Transverse colon (tissue), 4 donors: ENCODE data around the gene RFXANK. TPM values are rescaled to one million over a fixed set of nuclear protein-coding genes. Genes with fewer than 3 reads are reported as not detected.

Experiments
- DNase-seq: peaks from one replicate; pipeline ENCODE4 v3.0.0-alpha.2; 2019
- H3K27ac ChIP-seq, 4 donors: fragments of 200-600 bp; sonication (generic); 2 replicates each; pipeline ENCODE4 v1.5.1; 2016 to 2018; ENCODE audit warnings: inconsistent platforms in 4 of 4
- H3K27me3 ChIP-seq: fragments of 200-600 bp; sonication (generic); 2 replicates; pipeline ENCODE4 v1.5.1; 2017; ENCODE audit warnings: inconsistent platforms
- H3K36me3 ChIP-seq, 4 donors: fragments of 200-600 bp; sonication (generic); 2 replicates each; pipeline ENCODE4 v1.5.1; 2017 to 2019; ENCODE audit warnings: inconsistent platforms in 4 of 4
- H3K4me1 ChIP-seq, 4 donors: fragments of 200-600 bp; sonication (generic); 2 replicates each; pipeline ENCODE4 v1.5.1; 2017 to 2020; ENCODE audit warnings: inconsistent platforms in 4 of 4
- H3K4me3 ChIP-seq, 4 donors: fragments of 200-600 bp; sonication (generic); 1 replicate in 1 of 4; 2 replicates in 3 of 4; pipeline versions ENCODE4 v1.5.1 to v1.6.1; 2017 to 2019; ENCODE audit warnings: inconsistent platforms in 4 of 4
- H3K9me3 ChIP-seq, 2 donors: fragments of 200-600 bp; sonication (generic); 2 replicates each; pipeline ENCODE4 v1.5.1; 2017 to 2019; ENCODE audit warnings: inconsistent platforms in 2 of 2
- CTCF ChIP-seq, 5 experiments: fragments of 200-600 bp in 3 of 5; fragments of 450-650 bp in 2 of 5; sonication (generic) in 3 of 5; IDR thresholded peaks; 1 replicate in 2 of 5; 2 replicates in 3 of 5; pipeline ENCODE4 v1.5.1; 2016 to 2017; ENCODE audit warnings: antibody characterized with exemption in 5 of 5, inconsistent platforms in 3 of 5, mild to moderate bottlenecking in 2 of 5, moderate library complexity in 1 of 5
- EP300 ChIP-seq: sonication (generic); formaldehyde crosslinking; IDR thresholded peaks from one replicate; pipeline ENCODE4 v1.6.1; 2017; ENCODE audit warnings: antibody characterized with exemption, low read depth
- POLR2A ChIP-seq: fragments of 450-650 bp; IDR thresholded peaks from one replicate; pipeline ENCODE4 v1.6.1; 2016; ENCODE audit warnings: antibody characterized with exemption, mild to moderate bottlenecking, moderate library complexity
- POLR2AphosphoS5 ChIP-seq, 3 donors: sonication (generic); formaldehyde crosslinking; IDR thresholded peaks; one replicate each; pipeline ENCODE4 v1.6.1; 2016; ENCODE audit warnings: antibody characterized with exemption in 3 of 3
- WGBS, 2 donors: methylation state at CpG; one replicate each; pipeline ENCODE4 v1.1.5; 2018; ENCODE audit warnings: low coverage in 1 of 2; 5-methylcytosine and 5-hydroxymethylcytosine counted together
- in situ Hi-C, 4 donors: fragments of 200-750 bp; cut with MboI; loops; one replicate each; pipeline versions ENCODE4 v1.15.0 to v1.15.1; 2017; ENCODE audit warnings: low sequenced_read_pairs in 3 of 4, low pct_ligation_motif_present in 1 of 4, low pct_unique_long_range_greater_than_20kb in 1 of 4
- intact Hi-C: fragments of 100-400 bp; cut with DNase I; formaldehyde crosslinking; loops from one replicate; pipeline ENCODE4 v1.15.1; 2023; ENCODE audit warnings: low total_unique reads
- total RNA-seq, 4 donors: library from RNA; depleted of rRNA; stranded (reverse); fragments of >200 nt; gene quantifications; one replicate each; pipeline ENCODE4 v1.1.0, GENCODE V29; 2016

Gene RFXANK
- total RNA-seq, 4 donors from 2014 or later = 35.9 to 51.1 (median 48.6) TPM

- peaks cover 0 to 19% (median 17%) of the 10 kb centered on the region in 4 donors for H3K4me1 ChIP-seq
- peaks cover 0 to 12% (median 2%) of the 10 kb centered on the region in 4 donors for H3K36me3 ChIP-seq
- intact Hi-C loops = no loop called here
- in situ Hi-C loops = loop anchor here in 1 of 4 donors (25.0 kb wide), 1 partner anchor 301 kb away; no protein-coding TSS in a partner anchor
- peak; percentile 57 for DNase-seq
- TF ChIP-seq POLR2A (no peak), CTCF (IDR thresholded peaks at IDR 0.05) (peak; percentile 50 to 66 (median 62)), POLR2AphosphoS5 (IDR thresholded peaks at IDR 0.05) (no peak), EP300 (no peak)
- 66% methylated on average over 4 of the region's 9 CpGs; no CpG with 5 or more reads in 1 of the 2 donors for WGBS, 2 donors
- no peaks in the 10 kb centered on the region for H3K9me3 ChIP-seq
- no peak overlapping the region for H3K4me3 ChIP-seq
- no peak overlapping the region for H3K27ac ChIP-seq
- H3K27me3 ChIP-seq = no peaks in the 10 kb centered on the region
These were observed 6.0 kb upstream of the RFXANK start for GRCh38 chr19:19185853-19186740.

- Histone ChIP-seq H3K9me3 (no peaks in the 10 kb centered on the region), H3K27ac (no peak overlapping the region), H3K27me3 (no peaks in the 10 kb centered on the region), H3K4me3 (no peak overlapping the region), H3K36me3 (peaks cover 0 to 6% (median 0%) of the 10 kb centered on the region in 4 donors), H3K4me1 (peaks cover 0 to 23% (median 22%) of the 10 kb centered on the region in 4 donors)
- no peak for TF ChIP-seq EP300
- TF ChIP-seq CTCF (IDR thresholded peaks at IDR 0.05) = no peak
- TF ChIP-seq POLR2A = no peak
- intact Hi-C loops (no loop called here), in situ Hi-C loops (loop anchor here in 1 of 4 donors (25.0 kb wide), 1 partner anchor 301 kb away; no protein-coding TSS in a partner anchor)
- no peak for DNase-seq
- 92% methylated on average over 14 of the region's 14 CpGs; no CpG with 5 or more reads in 1 of the 2 donors for WGBS, 2 donors
These were observed 5.3 kb upstream of the RFXANK start for GRCh38 chr19:19186742-19187141.

- intact Hi-C loops (no loop called here), in situ Hi-C loops (loop anchor here in 1 of 4 donors (25.0 kb wide), 1 partner anchor 296 kb away; no protein-coding TSS in a partner anchor)
- peak overlapping the region; percentile 98 to 100 (median 99) for H3K27ac ChIP-seq
- peaks cover 6 to 48% (median 40%) of the 10 kb centered on the region in 4 donors for H3K4me1 ChIP-seq
- H3K27me3 ChIP-seq = no peaks in the 10 kb centered on the region
- peak overlapping the region; percentile 72 to 95 (median 91) for H3K4me3 ChIP-seq
- 0% methylated on average over 2 to 16 of the region's 17 CpGs for WGBS, 2 donors
- no peak for DNase-seq
- TF ChIP-seq CTCF (IDR thresholded peaks at IDR 0.05) (no peak), POLR2AphosphoS5 (IDR thresholded peaks at IDR 0.05) (no peak), POLR2A (no peak), EP300 (no peak)
- H3K36me3 ChIP-seq = no peaks in the 10 kb centered on the region
- H3K9me3 ChIP-seq = no peaks in the 10 kb centered on the region
These were observed 335 bp upstream of the RFXANK start for GRCh38 chr19:19191768-19192077.

GRCh38 chr19:19192910-19193423 lies 909 bp downstream of the RFXANK start:
- WGBS, 2 donors = 0% methylated on average over 2 to 22 of the region's 22 CpGs
- Histone ChIP-seq H3K9me3 (no peaks in the 10 kb centered on the region), H3K27ac (peak overlapping the region; percentile 98 to 100 (median 99)), H3K27me3 (no peaks in the 10 kb centered on the region), H3K4me1 (peaks cover 6 to 48% (median 40%) of the 10 kb centered on the region in 4 donors), H3K36me3 (peaks cover 0 to 7% (median under 1%) of the 10 kb centered on the region in 4 donors), H3K4me3 (peak overlapping the region; percentile 40 to 95 (median 91))
- in situ Hi-C loops = loop anchor here in 1 of 4 donors (25.0 kb wide), 1 partner anchor 294 kb away; no protein-coding TSS in a partner anchor
- intact Hi-C loops = no loop called here
- no peak for DNase-seq
- TF ChIP-seq CTCF (IDR thresholded peaks at IDR 0.05) (no peak), EP300 (no peak), POLR2AphosphoS5 (IDR thresholded peaks at IDR 0.05) (no peak), POLR2A (no peak)
